WTC11 (cell line): ENCODE results near the gene CHAT. TPM values are rescaled to one million over a fixed set of nuclear protein-coding genes. Genes with fewer than 3 reads are reported as not detected.

Experiments
- ATAC-seq: fragments of 200-7000 bp; cut with Tn5 transposase; 2 replicates; pipeline ENCODE4 v1.10.0; 2021; ENCODE audit warnings: mild to moderate bottlenecking, moderate library complexity
- CTCF ChIA-PET: fragments of 300-600 bp; sonication (Branson Sonifier 250); formaldehyde crosslinking; loops from one replicate; lab custom pipeline; 2021; ENCODE audit warnings: antibody characterized with exemption; lab: Charles Lee
- POLR2A ChIA-PET: fragments of 350-600 bp; sonication (Branson Sonifier 250); formaldehyde crosslinking; loops from one replicate; lab custom pipeline; 2021; ENCODE audit warnings: antibody characterized with exemption; lab: Charles Lee
- DNase-seq: peaks from one replicate; pipeline ENCODE4 v3.0.0; 2021; ENCODE audit warnings: low spot score
- H3K27ac Mint-ChIP-seq: 2 replicates; pipeline ENCODE4 v1.8.0; 2021; ENCODE audit warnings: mixed read lengths
- H3K27me3 Mint-ChIP-seq: 2 replicates; pipeline ENCODE4 v1.8.0; 2021; ENCODE audit warnings: low read depth, mild to moderate bottlenecking, moderate library complexity, mixed read lengths
- H3K36me3 Mint-ChIP-seq: 2 replicates; pipeline ENCODE4 v1.8.0; 2021; ENCODE audit warnings: mixed read lengths
- H3K4me1 Mint-ChIP-seq: 2 replicates; pipeline ENCODE4 v1.8.0; 2022; ENCODE audit warnings: mixed read lengths
- H3K4me3 Mint-ChIP-seq: 2 replicates; pipeline ENCODE4 v1.8.0; 2021; ENCODE audit warnings: mild to moderate bottlenecking, moderate library complexity, mixed read lengths
- H3K9me3 Mint-ChIP-seq: 2 replicates; pipeline ENCODE4 v1.8.0; 2021; ENCODE audit warnings: mixed read lengths
- ARID4B ChIP-seq: sonication (generic); formaldehyde crosslinking; IDR thresholded peaks from 2 replicates; pipeline ENCODE4 v1.8.0; 2023; ENCODE audit warnings: missing genetic modification reagents, mild to moderate bottlenecking, borderline replicate concordance
- ATF6 ChIP-seq: sonication (generic); formaldehyde crosslinking; IDR thresholded peaks from 2 replicates; pipeline ENCODE4 v1.8.1; 2023; ENCODE audit warnings: mild to moderate bottlenecking, missing genetic modification reagents
- CREM ChIP-seq: sonication (generic); formaldehyde crosslinking; IDR thresholded peaks from 2 replicates; pipeline ENCODE4 v1.8.1; 2022; ENCODE audit warnings: mild to moderate bottlenecking, missing genetic modification reagents, moderate library complexity
- EMX1 ChIP-seq: fragments of 250-450 bp; sonication (Bioruptor Pico); IDR thresholded peaks from 2 replicates; pipeline ENCODE4 v1.8.0; 2021; ENCODE audit warnings: mild to moderate bottlenecking
- FOXP4 ChIP-seq: sonication (generic); formaldehyde crosslinking; IDR thresholded peaks from 2 replicates; pipeline ENCODE4 v1.8.0; 2022; ENCODE audit warnings: mild to moderate bottlenecking, missing genetic modification reagents
- HMGA2 ChIP-seq: fragments of 250-450 bp; sonication (Bioruptor Pico); IDR thresholded peaks from 2 replicates; pipeline ENCODE4 v1.4.0; 2021; ENCODE audit warnings: mild to moderate bottlenecking, moderate library complexity
- NR3C1 ChIP-seq: sonication (generic); formaldehyde crosslinking; conservative IDR thresholded peaks from 2 replicates; pipeline ENCODE4 v1.8.1; 2023; ENCODE audit warnings: low read depth, mild to moderate bottlenecking, missing genetic modification reagents
- OVOL2 ChIP-seq: fragments of 250-450 bp; sonication (Bioruptor Pico); IDR thresholded peaks from 2 replicates; pipeline ENCODE4 v1.9.0; 2021; ENCODE audit warnings: mild to moderate bottlenecking, borderline replicate concordance
- PRDM15 ChIP-seq: sonication (generic); formaldehyde crosslinking; IDR thresholded peaks from 2 replicates; pipeline ENCODE4 v1.8.0; 2022; ENCODE audit warnings: missing genetic modification reagents
- SMAD3 ChIP-seq: sonication (generic); formaldehyde crosslinking; IDR thresholded peaks from 2 replicates; pipeline ENCODE4 v1.8.0; 2022; ENCODE audit warnings: missing genetic modification reagents, mild to moderate bottlenecking, borderline replicate concordance
- SP1 ChIP-seq: sonication (generic); formaldehyde crosslinking; conservative IDR thresholded peaks from 2 replicates; pipeline ENCODE4 v1.8.1; 2022; ENCODE audit warnings: missing genetic modification reagents
- TCF7 ChIP-seq: sonication (generic); formaldehyde crosslinking; IDR thresholded peaks from 2 replicates; pipeline ENCODE4 v1.8.0; 2022; ENCODE audit warnings: mild to moderate bottlenecking, low read depth, missing genetic modification reagents, moderate library complexity
- ZMAT4 ChIP-seq: fragments of 250-450 bp; sonication (Bioruptor Pico); IDR thresholded peaks from 2 replicates; pipeline ENCODE4 v1.9.0; 2021; ENCODE audit warnings: mild to moderate bottlenecking
- ZNF232 ChIP-seq: sonication (generic); formaldehyde crosslinking; IDR thresholded peaks from 2 replicates; pipeline ENCODE4 v1.8.0; 2022; ENCODE audit warnings: mild to moderate bottlenecking, missing genetic modification reagents
- ZNF416 ChIP-seq: fragments of 250-450 bp; sonication (Bioruptor Pico); IDR thresholded peaks from 2 replicates; pipeline ENCODE4 v1.9.0; 2021; ENCODE audit warnings: mild to moderate bottlenecking, inconsistent platforms
- total RNA-seq: library from RNA; stranded (reverse); gene quantifications from 3 replicates; pipeline ENCODE4 v1.2.3, GENCODE V29; 2021
- TF ChIP-seq, protein P1 (sequence below): sonication (generic); formaldehyde crosslinking; IDR thresholded peaks from 2 replicates; pipeline ENCODE4 v1.8.1; 2023; ENCODE audit warnings: mild to moderate bottlenecking, moderate library complexity, missing genetic modification reagents
- TF ChIP-seq, protein P2 (sequence below): fragments of 250-450 bp; sonication (Bioruptor Pico); IDR thresholded peaks from 2 replicates; pipeline ENCODE4 v1.9.0; 2021; ENCODE audit warnings: moderate library complexity, mild to moderate bottlenecking, inconsistent platforms, borderline replicate concordance

The CHAT gene
- total RNA-seq, 1 experiment from 2014 or later = not detected

- ChIA-PET CTCF (interaction anchor here (0.8 to 2.8 kb wide), 7 partner anchors 11 to 150 kb away, joined by 3 to 8 read pairs (median 3); no protein-coding TSS in a partner anchor), POLR2A (no interaction called here)
- Mint-ChIP-seq H3K36me3 (0 out of 2 replicates have a peak, but pooled peaks cover 2% of the 10 kb centered on the region), H3K27me3 (peaks cover 88% of the 10 kb centered on the region), H3K9me3 (no peaks in the 10 kb centered on the region), H3K4me1 (peaks cover 21% of the 10 kb centered on the region), H3K27ac (no peak overlapping the region), H3K4me3 (no peak overlapping the region)
- ATAC-seq = no peak
- peak; percentile 7 for DNase-seq
- no peak for TF ChIP-seq SP1
- TF ChIP-seq ATF6 (CRISPR knock-in tag) = no peak
- TF ChIP-seq, protein P1, sequence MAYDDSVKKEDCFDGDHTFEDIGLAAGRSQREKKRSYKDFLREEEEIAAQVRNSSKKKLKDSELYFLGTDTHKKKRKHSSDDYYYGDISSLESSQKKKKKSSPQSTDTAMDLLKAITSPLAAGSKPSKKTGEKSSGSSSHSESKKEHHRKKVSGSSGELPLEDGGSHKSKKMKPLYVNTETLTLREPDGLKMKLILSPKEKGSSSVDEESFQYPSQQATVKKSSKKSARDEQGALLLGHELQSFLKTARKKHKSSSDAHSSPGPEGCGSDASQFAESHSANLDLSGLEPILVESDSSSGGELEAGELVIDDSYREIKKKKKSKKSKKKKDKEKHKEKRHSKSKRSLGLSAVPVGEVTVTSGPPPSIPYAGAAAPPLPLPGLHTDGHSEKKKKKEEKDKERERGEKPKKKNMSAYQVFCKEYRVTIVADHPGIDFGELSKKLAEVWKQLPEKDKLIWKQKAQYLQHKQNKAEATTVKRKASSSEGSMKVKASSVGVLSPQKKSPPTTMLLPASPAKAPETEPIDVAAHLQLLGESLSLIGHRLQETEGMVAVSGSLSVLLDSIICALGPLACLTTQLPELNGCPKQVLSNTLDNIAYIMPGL (CRISPR knock-in tag) = no peak
- no peak for TF ChIP-seq HMGA2 (CRISPR knock-in tag)
- no peak for TF ChIP-seq ZNF232
- no peak for TF ChIP-seq EMX1
- TF ChIP-seq SMAD3 (CRISPR knock-in tag) = no peak
Observed at GRCh38 chr10:49617121-49618020, 3.5 kb downstream of the CHAT start.

DNA sequence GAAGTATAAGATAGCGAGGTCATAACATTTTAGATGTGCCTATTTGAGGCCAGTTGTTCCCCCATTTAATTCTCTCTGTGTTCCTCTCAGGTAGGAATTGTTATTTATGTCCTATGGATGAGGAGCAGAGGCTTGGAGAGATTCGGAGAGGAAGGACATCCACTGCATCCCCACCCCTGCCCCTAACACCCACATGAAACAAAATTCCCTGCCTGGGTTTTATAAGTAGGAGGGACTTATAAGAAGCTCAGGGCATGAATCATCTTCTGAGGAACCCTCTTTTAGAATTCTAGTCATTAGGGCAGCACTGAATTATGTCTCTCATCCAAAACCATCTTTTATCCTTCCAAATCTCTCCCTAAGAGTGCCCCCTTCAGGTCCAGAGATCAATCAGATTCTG is 5.0 kb downstream of the CHAT start:
- Mint-ChIP-seq H3K4me1 (peaks cover 7% of the 10 kb centered on the region), H3K4me3 (no peak overlapping the region), H3K27ac (no peak overlapping the region), H3K27me3 (peaks cover 79% of the 10 kb centered on the region), H3K36me3 (no peaks in the 10 kb centered on the region), H3K9me3 (no peaks in the 10 kb centered on the region)
- DNase-seq = no peak
- POLR2A ChIA-PET = no interaction called here
- CTCF ChIA-PET = interaction anchor here (0.9 to 1.3 kb wide), 4 partner anchors 9 to 149 kb away, joined by 3 to 4 read pairs (median 4); partner anchors contain the start of gene SLC18A3
- no peak for ATAC-seq
- TF ChIP-seq TCF7 (CRISPR knock-in tag) = no peak
- no peak for TF ChIP-seq CREM (CRISPR knock-in tag)
- TF ChIP-seq FOXP4 (CRISPR knock-in tag) = no peak
- TF ChIP-seq NR3C1 = no peak
- no peak for TF ChIP-seq ARID4B (CRISPR knock-in tag)
- TF ChIP-seq PRDM15 (CRISPR knock-in tag) = no peak
- no peak for TF ChIP-seq ZNF416
- no peak for TF ChIP-seq ZMAT4
- TF ChIP-seq, protein P2, sequence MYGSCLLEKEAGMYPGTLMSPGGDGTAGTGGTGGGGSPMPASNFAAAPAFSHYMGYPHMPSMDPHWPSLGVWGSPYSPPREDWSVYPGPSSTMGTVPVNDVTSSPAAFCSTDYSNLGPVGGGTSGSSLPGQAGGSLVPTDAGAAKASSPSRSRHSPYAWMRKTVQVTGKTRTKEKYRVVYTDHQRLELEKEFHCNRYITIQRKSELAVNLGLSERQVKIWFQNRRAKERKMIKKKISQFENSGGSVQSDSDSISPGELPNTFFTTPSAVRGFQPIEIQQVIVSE (CRISPR knock-in tag) = no peak
- no peak for TF ChIP-seq OVOL2
